ENCODE results near the gene DCX.

GRCh38 chrX:111262086-111262485, 149.9 kb downstream of the DCX start:
- TF ChIP-seq POLR2AphosphoS5 (IDR thresholded peaks at IDR 0.05; ENCODE audit: low read depth, low read length): no peak
- TF ChIP-seq TAF1 (IDR thresholded peaks at IDR 0.05; ENCODE audit: low read depth, low read length): no peak
